ENCODE measurements around the gene TLCD3B.
A peak's percentile ranks its signal among the peaks of the same experiment; 100 is the strongest.

Gene TLCD3B, protein sequence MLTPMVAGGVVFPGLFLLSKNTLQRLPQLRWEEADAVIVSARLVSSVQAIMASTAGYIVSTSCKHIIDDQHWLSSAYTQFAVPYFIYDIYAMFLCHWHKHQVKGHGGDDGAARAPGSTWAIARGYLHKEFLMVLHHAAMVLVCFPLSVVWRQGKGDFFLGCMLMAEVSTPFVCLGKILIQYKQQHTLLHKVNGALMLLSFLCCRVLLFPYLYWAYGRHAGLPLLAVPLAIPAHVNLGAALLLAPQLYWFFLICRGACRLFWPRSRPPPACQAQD

DNA sequence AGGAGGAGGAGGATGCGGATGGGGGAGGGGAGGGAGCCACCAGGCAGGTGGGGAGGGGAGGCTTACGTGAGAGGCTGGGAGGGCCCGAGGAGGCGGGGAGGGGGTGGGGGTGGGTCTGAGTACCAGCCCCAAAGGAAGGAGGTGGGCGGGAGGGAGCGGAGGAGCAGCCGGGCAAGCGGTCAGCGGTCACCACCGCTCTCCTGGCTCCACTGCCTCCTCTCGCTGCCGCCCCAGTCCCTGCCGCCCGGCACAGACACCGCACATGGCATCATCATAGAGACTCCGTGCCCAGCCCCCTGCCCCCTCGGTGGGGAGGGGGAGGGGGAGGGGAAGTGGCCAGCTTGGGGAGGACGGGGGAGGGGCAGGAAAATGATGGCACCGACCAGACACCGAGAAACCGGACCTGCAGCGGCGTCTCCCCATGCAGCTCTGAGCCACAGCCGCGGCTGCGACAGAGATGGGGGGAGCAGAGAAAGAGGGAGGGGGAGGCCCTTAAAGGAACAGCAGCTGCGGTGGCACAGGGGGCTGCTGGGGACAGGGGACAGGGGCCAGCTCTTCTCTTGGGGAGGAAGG lies at the start of gene TLCD3B:
Gene TLCD3B (minus strand): TSS at position 431 of the 573 bp plus-strand sequence. CDS start 744 bp downstream, outside the sequence.
- no peak for DNase-seq

DNA sequence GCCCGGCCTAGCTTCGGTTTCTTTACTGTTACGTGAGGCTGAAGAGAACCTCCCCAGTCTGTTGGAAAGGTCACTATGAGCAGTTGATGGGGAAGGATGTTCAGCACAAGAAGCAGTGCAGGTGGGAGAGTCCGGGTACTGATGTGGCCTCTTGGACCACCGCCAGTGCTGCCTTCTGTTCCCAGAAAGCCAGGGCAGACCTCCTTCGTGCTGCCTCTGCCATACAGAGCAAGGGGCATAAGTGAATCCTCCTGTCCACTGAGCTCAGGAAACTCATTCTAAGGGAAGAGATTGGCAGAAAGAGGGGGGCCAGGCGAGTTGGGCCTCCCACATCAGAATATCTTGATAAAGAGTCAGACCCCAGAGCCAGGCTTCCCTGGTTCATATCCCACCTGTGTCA lies 48.4 kb upstream of the TLCD3B start:
- DNase-seq: no peak

DNA sequence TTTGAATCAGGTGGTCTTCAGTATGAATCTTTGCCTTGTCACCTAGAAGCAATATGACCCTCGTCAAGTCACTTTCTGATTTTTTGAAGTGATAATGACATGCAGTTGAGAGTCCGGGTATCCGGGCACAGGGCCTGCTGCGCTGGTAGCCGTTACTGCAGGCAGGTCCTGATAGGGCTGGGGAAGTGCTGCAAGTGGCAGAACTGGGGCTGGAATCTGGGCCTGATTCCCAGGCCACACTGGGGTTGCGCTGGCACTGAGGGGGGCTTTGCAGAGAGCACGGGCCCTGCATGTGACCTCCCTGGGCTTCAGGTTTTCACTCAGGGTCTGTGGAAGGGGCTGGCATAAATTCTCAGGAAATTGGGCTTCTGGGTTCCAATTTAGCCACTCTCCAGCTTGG lies 47.7 kb upstream of the TLCD3B start:
- no peak for DNase-seq

DNA sequence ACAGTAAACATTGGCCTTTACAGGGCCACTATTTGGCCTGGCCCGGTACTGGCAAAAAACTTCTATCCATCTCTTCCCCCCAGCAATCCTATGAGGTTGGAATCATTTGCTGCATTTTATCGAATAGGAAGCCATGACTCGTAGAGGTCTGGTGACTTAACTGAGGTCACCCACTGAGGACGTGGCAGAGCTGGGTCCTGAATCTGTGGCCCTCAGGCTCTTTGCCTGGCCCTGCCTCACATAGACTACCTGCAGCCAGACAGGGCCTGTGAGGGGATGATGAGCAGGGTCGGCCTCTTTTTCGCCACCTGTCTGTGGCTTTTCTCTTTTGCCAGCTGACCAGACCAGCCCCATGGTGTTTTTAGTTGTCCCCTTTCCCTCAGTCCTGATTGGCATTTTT lies 46.6 kb upstream of the TLCD3B start:
- DNase-seq: no peak

DNA sequence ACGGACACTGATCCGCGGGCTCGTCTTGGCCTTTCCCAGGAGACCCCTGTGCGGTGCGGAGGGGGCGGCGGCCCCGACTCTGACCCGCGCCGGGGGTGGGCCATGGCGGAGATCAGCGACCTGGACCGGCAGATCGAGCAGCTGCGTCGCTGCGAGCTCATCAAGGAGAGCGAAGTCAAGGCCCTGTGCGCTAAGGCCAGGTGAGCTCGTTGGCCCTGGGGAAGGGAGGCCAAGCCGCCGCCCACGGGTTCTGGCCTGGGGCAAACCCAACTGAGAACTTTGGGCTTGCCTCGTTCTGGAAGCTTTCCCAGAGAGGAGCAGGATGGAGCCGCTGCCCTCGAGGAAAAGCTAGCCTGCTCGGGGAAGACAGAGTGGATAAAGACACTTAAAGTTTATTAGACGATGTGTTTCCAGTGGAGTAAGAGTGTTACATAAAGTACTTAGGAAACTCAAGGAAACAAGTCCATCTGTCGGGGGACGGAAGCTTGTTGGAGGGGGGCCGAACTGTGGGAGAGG lies 45.3 kb upstream of the TLCD3B start:
- DNase-seq: no peak

DNA sequence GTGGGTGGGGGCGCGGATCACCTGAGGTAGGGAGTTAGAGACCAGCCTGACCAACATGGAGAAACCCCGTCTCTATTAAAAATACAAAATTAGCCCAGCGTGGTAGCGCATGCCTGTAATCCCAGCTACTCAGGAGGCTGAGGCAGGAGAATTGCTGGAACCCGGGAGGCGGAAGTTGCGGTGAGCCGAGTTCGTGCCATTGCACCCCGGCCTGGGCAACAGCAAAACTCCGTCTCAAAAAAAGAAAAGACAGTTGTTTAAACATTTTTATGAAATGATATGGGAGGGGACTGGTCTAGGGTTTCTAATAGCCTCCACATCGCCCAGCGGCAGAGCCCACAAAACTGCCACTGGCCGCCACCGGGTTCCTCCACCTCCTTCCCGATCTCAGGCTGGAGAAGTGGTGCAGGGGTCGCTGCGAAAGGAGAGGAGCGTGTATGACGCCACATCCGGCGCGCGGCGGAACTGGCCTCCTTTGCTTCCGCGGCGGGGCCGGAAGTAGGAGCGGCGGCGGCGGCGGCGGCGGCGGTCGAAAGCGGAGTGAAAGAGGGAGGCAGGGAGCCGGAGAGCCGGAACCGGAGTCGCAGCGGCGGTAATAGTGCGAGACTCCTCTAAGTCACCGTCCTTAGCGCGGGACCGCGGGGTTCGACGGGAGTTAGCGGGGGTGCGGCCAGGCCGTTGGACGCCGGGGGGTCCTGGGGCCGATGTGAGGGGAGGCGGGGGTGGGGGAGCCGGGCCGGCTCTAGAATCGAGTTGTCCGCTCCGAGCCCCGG lies 44.6 kb upstream of the TLCD3B start, which contains the start of gene PPP4C:
Gene PPP4C (plus strand): TSS at position 492 of the 773 bp plus-strand sequence. CDS start 384 bp downstream, outside the sequence.
- DNase-seq: peak; percentile 77

DNA sequence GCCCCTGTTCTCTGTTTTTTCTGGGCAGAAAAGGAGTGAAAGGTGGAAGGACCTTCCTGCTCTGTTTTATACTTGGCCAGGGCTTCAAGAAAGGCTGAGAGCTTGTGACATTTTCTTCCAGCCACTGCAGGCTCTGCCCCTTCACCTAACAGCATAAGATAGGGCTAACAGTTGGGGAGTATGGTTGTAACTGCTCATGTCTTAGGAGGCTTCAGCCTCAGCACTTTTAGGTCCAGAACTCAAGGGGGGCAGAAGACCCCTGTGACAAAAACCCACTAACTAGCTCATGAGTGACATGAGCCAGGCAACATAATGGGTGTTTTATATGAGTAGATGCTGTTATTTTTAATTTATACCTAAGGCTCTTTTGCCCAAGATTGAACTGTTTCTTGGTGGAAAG lies 39.4 kb upstream of the TLCD3B start:
- no peak for DNase-seq

DNA sequence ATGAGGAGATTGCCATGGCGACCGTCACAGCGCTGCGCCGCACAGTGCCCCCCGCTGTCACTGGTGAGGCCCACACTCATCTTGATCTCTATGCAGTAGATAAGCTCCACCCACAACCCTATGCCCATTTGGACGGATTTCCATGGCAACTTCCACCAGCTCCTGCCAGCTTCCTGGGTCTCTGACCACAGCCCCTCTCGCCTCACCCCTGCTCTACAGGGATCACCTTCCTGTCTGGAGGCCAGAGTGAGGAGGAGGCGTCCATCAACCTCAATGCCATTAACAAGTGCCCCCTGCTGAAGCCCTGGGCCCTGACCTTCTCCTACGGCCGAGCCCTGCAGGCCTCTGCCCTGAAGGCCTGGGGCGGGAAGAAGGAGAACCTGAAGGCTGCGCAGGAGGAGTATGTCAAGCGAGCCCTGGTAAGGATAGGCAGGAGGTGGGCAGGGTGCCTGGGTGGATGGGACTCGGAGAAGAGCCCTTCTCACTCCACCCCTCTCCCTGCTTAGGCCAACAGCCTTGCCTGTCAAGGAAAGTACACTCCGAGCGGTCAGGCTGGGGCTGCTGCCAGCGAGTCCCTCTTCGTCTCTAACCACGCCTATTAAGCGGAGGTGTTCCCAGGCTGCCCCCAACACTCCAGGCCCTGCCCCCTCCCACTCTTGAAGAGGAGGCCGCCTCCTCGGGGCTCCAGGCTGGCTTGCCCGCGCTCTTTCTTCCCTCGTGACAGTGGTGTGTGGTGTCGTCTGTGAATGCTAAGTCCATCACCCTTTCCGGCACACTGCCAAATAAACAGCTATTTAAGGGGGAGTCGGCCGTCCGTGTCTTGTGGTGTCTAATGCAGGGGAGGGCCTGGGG lies 38.8 kb upstream of the TLCD3B start:
- DNase-seq: no peak

DNA sequence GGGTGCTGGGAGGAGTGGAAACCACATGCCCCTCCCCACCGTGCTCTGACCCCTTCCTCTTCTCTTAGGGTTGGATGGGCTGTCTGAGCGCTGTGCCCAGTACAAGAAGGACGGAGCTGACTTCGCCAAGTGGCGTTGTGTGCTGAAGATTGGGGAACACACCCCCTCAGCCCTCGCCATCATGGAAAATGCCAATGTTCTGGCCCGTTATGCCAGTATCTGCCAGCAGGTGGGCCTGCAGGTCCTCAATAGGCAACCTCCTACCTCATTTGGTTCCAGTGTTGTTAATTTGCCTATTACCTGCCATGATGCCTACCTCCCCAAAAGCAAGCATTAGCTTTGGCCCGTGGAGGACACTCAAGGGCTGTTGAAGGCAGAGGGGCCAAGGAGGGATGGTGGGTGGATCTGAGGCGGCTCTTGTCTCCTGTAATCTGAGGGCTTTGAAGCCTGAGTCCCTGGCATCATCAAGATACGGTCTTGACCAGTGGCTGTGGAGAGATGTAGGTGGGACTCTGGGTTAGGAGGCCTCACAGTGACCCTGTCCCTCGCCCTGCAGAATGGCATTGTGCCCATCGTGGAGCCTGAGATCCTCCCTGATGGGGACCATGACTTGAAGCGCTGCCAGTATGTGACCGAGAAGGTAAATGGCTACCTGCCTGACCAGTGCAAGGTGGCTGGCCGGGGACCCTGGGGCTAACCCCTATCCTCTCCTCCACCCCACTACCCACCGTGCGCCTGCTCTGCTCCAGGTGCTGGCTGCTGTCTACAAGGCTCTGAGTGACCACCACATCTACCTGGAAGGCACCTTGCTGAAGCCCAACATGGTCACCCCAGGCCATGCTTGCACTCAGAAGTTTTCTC lies 37.9 kb upstream of the TLCD3B start:
- DNase-seq: no peak

DNA sequence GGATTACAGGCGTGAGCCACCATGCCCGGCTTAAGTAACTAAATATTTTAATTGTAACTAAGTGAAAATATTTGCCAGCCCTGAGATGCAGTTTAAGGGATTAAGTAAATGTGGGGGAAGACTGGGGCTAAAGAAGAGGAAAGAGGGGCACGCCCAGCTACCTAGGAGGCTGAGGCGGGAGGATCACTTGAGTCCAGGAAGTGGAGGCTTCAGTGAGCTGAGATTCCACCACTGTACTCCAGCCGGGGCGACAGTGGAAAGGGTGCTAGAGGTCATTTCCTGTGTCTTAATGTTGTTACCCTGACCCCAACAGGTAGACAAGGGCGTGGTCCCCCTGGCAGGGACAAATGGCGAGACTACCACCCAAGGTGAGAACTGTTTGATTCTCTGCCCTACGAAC lies 37.3 kb upstream of the TLCD3B start:
- DNase-seq: no peak

DNA sequence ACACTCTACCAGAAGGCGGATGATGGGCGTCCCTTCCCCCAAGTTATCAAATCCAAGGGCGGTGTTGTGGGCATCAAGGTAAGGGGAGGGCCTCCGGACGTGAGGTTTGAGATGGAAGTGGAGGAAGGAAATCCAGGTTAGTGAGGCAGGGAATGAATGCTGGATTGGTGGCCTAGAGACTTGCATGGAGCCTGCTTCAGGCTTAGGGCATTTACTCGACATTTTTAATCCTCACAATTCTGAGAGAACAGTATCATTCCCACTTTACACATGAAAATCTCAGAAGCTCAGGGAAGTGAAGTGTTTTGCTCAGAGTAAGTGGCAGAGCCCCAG lies 36.5 kb upstream of the TLCD3B start:
- DNase-seq: no peak

DNA sequence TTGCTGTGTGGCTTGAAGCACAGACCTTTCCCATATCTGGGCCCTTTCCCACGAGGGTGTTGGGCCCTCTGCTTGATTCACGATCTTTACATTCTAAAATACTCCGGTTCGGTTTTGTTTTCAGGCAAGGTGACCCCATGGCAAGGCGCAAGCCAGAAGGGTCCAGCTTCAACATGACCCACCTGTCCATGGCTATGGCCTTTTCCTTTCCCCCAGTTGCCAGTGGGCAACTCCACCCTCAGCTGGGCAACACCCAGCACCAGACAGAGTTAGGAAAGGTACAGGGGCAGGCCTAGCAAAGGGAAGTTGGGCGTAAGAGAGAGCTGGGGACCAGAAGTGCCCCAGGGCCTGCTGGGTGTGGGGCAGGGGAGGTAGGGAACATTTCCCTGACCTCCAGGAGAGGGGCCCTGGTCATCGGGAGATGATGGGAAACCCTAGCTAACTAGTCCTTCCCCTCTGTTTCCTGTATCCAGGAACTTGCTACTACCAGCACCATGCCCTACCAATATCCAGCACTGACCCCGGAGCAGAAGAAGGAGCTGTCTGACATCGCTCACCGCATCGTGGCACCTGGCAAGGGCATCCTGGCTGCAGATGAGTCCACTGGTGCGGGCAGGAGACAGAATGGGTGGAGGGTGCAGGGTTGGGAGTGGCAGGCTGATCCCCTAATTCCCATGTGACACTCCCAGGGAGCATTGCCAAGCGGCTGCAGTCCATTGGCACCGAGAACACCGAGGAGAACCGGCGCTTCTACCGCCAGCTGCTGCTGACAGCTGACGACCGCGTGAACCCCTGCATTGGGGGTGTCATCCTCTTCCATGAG lies 35.9 kb upstream of the TLCD3B start:
- no peak for DNase-seq

DNA sequence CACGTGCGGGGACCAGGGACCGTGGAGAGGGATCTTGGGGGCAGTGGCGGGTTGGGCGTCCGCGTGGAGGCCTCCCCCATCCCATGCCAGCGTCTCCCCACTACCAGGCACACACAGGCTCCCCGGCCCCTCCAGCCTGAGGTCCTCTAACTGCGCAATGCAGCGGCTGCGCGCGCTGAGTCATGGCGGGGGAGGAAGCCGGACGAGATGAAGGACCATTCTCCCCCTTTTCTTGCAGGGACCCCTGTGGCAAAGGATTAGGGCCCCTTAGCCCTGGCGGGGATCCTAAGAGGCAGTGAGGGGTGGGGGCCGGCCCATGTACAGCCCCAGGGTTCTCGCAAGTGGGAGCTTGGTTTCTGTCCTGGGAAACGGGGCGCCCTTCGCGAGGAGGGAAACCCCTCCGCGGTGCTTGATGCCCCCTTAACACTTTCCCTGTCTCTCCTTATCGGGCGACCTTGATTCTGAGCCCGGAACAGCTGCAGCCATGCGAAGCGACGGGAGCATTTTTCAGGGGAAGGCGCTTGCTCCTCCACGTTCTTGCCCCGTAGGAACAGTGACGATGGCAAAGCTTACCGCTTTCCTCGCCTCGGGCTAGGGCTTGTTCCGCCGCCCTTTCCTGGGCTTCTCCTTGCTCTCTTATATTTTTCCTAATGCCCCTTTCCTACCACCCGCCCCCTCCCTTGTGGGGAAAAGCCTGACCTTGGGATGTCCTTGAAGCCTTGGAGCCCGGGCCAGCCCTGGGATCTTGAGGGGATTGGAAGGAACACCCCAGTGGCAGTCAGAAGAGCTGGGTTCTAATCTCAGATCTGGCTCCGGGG lies 35.1 kb upstream of the TLCD3B start:
- no peak for DNase-seq

DNA sequence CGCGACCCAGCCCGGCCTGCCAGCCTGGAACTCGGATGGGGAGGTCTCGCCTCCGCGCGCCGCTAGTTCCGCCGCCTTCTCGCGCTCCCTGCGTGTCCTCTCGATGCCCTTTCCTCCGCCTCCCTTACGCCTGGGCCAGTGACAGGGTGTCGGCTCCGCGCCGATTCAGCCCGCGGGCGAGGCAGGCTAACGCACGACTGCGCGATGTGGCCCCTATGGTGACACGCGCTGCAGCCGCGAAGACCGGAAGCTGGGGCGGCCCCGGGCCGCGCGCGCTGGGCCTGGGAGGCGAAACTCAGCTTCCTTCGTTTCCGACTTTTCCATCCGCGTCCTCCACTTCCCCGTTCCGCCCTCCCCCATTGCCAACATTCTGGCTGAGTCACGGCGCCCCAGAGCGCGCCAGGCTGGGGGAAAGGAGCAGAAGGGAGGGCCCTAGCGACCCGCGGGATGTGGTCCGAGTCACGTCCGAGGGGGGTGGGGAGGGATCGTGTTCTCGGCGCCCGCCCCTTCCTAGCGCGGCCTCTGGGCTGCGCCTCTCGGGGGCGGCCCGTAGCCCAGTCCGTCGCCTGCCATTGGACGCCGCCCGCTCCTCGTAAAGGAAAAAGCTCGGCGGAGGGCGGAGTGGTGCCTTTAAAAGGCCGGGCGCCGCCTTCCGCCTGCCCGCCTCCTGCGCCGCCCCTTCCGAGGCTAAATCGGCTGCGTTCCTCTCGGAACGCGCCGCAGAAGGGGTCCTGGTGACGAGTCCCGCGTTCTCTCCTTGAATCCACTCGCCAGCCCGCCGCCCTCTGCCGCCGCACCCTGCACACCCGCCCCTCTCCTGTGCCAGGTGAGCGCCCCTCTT lies 34.3 kb upstream of the TLCD3B start, which contains the start of gene ALDOA:
Gene ALDOA (plus strand): TSS at position 659 of the 841 bp plus-strand sequence. CDS start 1,138 bp downstream, outside the sequence.
- DNase-seq: peak; percentile 96

DNA sequence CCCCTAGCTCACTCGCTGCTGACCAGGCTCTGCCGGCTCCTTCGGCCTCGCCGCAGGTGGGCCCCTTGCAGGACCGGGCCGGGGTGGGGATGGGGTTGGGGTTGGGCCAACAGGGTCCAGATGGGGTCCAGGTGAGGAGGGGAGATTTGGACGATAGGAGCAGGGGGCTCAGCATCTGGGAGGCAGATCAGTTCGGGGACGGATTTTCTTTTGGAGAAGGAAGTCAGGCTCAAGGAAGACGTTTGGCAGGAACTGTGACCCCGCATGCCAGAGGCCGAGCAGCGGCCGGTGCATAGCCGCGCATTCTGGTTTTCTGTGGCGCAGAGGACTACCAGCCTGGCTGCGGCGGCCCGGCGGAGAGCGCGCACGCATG lies 33.6 kb upstream of the TLCD3B start:
- no peak for DNase-seq

DNA sequence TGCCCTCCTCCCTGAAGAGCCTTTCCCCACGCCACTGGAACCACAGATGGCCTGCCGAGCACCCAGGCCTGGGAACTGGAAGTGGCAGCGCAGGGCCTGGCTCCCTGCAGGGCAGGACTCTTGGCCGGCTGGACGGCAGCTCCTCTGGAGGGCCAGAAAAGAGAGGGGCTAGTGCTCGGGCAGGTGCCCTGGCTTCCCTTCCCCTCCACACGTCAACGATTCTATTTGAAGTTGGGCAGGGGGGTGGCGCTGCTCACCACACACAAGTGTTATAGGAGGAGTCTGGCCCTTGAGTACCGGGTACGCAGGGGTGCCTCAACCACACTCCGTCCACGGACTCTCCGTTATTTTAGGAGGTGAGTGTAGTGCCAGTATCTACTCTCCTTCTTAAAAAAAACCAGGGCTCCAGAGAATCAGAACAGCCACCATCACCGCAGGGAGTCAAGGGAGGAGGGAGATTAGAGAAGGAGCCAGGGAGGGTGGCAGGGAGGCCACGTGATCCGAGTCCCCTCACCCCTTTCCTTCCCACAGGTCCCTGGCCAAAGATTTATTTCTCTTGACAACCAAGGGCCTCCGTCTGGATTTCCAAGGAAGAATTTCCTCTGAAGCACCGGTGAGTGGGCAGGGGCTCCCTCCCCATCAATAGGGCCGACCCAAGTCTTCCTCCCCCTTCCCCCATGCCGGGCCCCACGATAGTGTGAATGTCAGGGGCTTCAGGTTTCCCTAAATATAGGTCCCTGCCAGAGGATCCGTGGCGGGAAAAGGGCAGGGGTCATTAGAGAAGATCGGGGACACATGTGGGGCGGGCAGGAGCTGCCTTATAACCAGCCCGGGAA lies 33.0 kb upstream of the TLCD3B start:
- DNase-seq: peak; percentile 51

DNA sequence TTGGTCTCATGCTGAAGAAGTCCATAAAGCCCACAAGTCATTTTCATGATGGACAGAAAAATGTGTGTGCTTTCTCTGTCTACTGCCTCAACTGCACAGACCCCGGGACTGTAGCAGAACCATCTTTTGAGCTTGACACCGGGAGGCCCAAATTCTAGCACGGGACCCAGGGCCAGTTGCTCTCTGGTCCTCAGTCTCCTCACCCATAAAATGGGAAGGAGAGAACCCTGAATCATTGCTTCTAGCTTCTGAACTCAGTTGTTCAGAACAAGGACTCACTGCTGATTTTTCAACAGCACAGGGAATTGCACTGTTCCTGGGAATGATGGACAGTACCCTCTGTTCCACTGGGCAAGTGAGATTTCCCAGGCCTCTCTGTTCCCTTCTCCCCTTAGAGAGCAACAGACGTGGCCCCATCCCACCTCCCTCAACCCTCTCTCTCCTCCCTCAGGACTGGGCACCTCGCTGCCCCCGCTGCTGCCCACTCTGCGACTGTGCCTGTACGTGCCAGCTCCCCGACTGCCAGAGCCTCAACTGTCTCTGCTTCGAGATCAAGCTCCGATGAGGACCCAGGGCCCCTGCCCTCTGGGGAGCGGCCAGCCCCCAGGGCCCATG lies 32.3 kb upstream of the TLCD3B start:
- no peak for DNase-seq
